Heart right ventricle (tissue), 16 donors: Measurements from ENCODE around the gene MT2A. TPM values are rescaled to one million over a fixed set of nuclear protein-coding genes. Genes with fewer than 3 reads are reported as not detected.
A peak's percentile ranks its signal among the peaks of the same experiment; 100 is the strongest.

Experiments
- ATAC-seq, 8 donors: fragments of 200-7000 bp; cut with Tn5 transposase; one replicate each; pipeline ENCODE4 v1.9.1; 2020; ENCODE audit warnings: mild to moderate bottlenecking in 8 of 8, moderate library complexity in 8 of 8, moderate number of reproducible peaks in 1 of 8
- DNase-seq, 2 donors: peaks; one replicate each; pipeline ENCODE4 v3.0.0-alpha.2; 2020
- H3K27ac ChIP-seq, 10 donors: fragments of 200-600 bp; sonication (generic) in 2 of 10; one replicate each; pipeline versions ENCODE4 v1.5.0 to v1.8.0; 2020 to 2022; ENCODE audit warnings: mild to moderate bottlenecking in 3 of 10
- H3K27me3 ChIP-seq, 7 donors: fragments of 200-600 bp; one replicate each; pipeline ENCODE4 v1.8.0; 2021 to 2022; ENCODE audit warnings: mild to moderate bottlenecking in 2 of 7
- H3K36me3 ChIP-seq, 9 donors: fragments of 200-600 bp; sonication (generic) in 1 of 9; one replicate each; pipeline versions ENCODE4 v1.5.0 to v1.8.0; 2020 to 2022; ENCODE audit warnings: mild to moderate bottlenecking in 2 of 9
- H3K4me1 ChIP-seq, 9 donors: fragments of 200-600 bp; sonication (generic) in 1 of 9; one replicate each; pipeline versions ENCODE4 v1.5.0 to v1.8.0; 2020 to 2022; ENCODE audit warnings: mild to moderate bottlenecking in 4 of 9
- H3K4me3 ChIP-seq, 10 donors: fragments of 200-600 bp; sonication (generic) in 2 of 10; one replicate each; pipeline versions ENCODE4 v1.5.0 to v1.8.0; 2020 to 2022; ENCODE audit warnings: mild to moderate bottlenecking in 7 of 10, moderate library complexity in 2 of 10
- H3K9me3 ChIP-seq, 11 donors: fragments of 200-600 bp in 10 of 11; sonication (generic) in 2 of 11; one replicate each; pipeline versions ENCODE4 v1.5.0 to v1.8.0; 2013 to 2022; ENCODE audit warnings: mild to moderate bottlenecking in 2 of 11, control low read depth in 1 of 11, moderate library complexity in 1 of 11
- CTCF ChIP-seq, 9 donors: fragments of 200-600 bp; sonication (generic) in 2 of 9; IDR thresholded peaks; one replicate each; pipeline versions ENCODE4 v1.5.0 to v1.8.0; 2021 to 2022; ENCODE audit warnings: antibody characterized with exemption in 9 of 9, mild to moderate bottlenecking in 5 of 9, moderate library complexity in 1 of 9
- WGBS, 2 donors: extraction: QIAGEN DNeasy Blood & Tissue Kit; methylation state at CpG; one replicate each; pipeline ENCODE4 v1.1.7; 2013; ENCODE audit warnings: inconsistent platforms in 1 of 2; 5-methylcytosine and 5-hydroxymethylcytosine counted together
- intact Hi-C, 10 donors: fragments of 100-400 bp; cut with DNase I; formaldehyde crosslinking; loops; one replicate each; pipeline versions ENCODE4 v1.11.1 to v1.14.2; 2022
- polyA plus RNA-seq, 2 donors: library from polyadenylated mRNA; stranded (reverse); fragments of 200-250 nt; gene quantifications; one replicate each; pipeline ENCODE4 v1.2.3, GENCODE V29; 2013
- total RNA-seq, 10 donors: library from RNA; stranded (reverse); fragmentation: NEBNext Ultra II Directional in 3 of 10; extraction: Animal tissue kit (Norgen Biotek cat#: 25700) in 3 of 10; gene quantifications; one replicate each; pipeline versions ENCODE4 v1.2.1 to v1.2.4, GENCODE V29; 2021 to 2023
- donor health status: Arrhythmogenic right ventricular cardiomyopathy.
- donor health status: ischemic (EF 13 %, LVEDD 7.1; RV severe dilation, severe dysfunction).
- donor health status: healthy with polysubstance abuse.
- donor health status: DM: no; HTN: yes; CAD: no.
- donor health status: DM: no; HTN: no; CAD: no.
- donor health status: ischemic (EF 25% LVEDD 6.9; RV normal size, moderate dysfunction).
- donor health status: ischemic (EF 25% LVEDD 5.7; RV mildly dilated, moderate dysfunction).
- donor health status: healthy.
- donor health status: DM: yes; HTN: yes; CAD: no.
- donor health status: Ischemic cardiomyopathy.
- donor health status: ischemic (EF 35%, LVEDD 5.7; RV mildly dilated, moderate dysfunction).
- donor health status: nonischemic (EF 11% LVEDD 7.7; RV severe dilation, severe dysfunction).
- donor health status: DM: yes; HTN: yes; CAD: no.
- donor health status: PGD.
- donor health status: ischemic (EF 29% LVEDD 5.4; RV normal size, mild dysfunction).
- donor health status: nonischemic (EF 23%, LVEDD 6.1; RV moderate dilation, normal function).

Gene MT2A
- total and polyA plus RNA-seq, 12 donors, result 88.8 to 354 (median 116) TPM

GRCh38 chr16:56634715-56635440 lies 26.5 kb downstream of the MT2A start:
- Histone ChIP-seq H3K4me1 (peaks cover 0 to 36% (median 29%) of the 10 kb centered on the region in 9 donors), H3K36me3 (no peaks in the 10 kb centered on the region), H3K27ac (no peak overlapping the region), H3K9me3 (no peaks in the 10 kb centered on the region), H3K27me3 (peaks cover 3 to 92% (median 31%) of the 10 kb centered on the region in 7 donors), H3K4me3 (peak overlapping the region in 5 of 10 donors; percentile 5 to 30 (median 14))
- TF ChIP-seq CTCF (IDR thresholded peaks at IDR 0.05), result no peak
- intact Hi-C loops, result no loop called here
- DNase-seq (no peak), ATAC-seq (no peak)
- WGBS, 2 donors, result 16 to 29% methylated on average over 47 of the region's 47 CpGs

GRCh38 chr16:56635441-56635967 lies 27.1 kb downstream of the MT2A start:
- intact Hi-C loops, result no loop called here
- WGBS, 2 donors, result 10 to 22% methylated on average over 32 to 40 of the region's 40 CpGs
- Histone ChIP-seq H3K27ac (no peak overlapping the region), H3K9me3 (no peaks in the 10 kb centered on the region), H3K36me3 (no peaks in the 10 kb centered on the region), H3K27me3 (peaks cover 3 to 98% (median 31%) of the 10 kb centered on the region in 7 donors), H3K4me3 (peak overlapping the region in 5 of 10 donors; percentile 5 to 30 (median 14)), H3K4me1 (peaks cover 0 to 36% (median 29%) of the 10 kb centered on the region in 9 donors)
- no peak for TF ChIP-seq CTCF (IDR thresholded peaks at IDR 0.05)
- no peak for DNase-seq
- ATAC-seq, result no peak

- DNase-seq (no peak), ATAC-seq (no peak)
- Histone ChIP-seq H3K4me1 (peaks cover 0 to 32% (median 29%) of the 10 kb centered on the region in 9 donors), H3K9me3 (no peaks in the 10 kb centered on the region), H3K4me3 (no peak overlapping the region), H3K27me3 (peaks cover 3 to 100% (median 31%) of the 10 kb centered on the region in 7 donors), H3K27ac (no peak overlapping the region), H3K36me3 (no peaks in the 10 kb centered on the region)
- no peak for TF ChIP-seq CTCF (IDR thresholded peaks at IDR 0.05)
- 49 to 64% methylated on average over 9 of the region's 9 CpGs for WGBS, 2 donors
- intact Hi-C loops, result no loop called here
Observed at GRCh38 chr16:56636616-56637413, 28.4 kb downstream of the MT2A start.
